Vagina (tissue), 2 donors: ENCODE results near the gene ARX. TPM values are rescaled to one million over a fixed set of nuclear protein-coding genes. Genes with fewer than 3 reads are reported as not detected.

Experiments
- DNase-seq, 2 donors: peaks; one replicate each; pipeline ENCODE4 v3.0.0-alpha.2; 2017; ENCODE audit errors: extremely low spot score in 2 of 2
- H3K27ac ChIP-seq: fragments of 200-600 bp; sonication (generic); one replicate; pipeline ENCODE4 v1.5.1; 2019
- H3K27me3 ChIP-seq: fragments of 200-600 bp; sonication (generic); one replicate; pipeline ENCODE4 v1.5.1; 2019
- H3K36me3 ChIP-seq, 2 donors: fragments of 200-600 bp; sonication (generic); one replicate each; pipeline ENCODE4 v1.5.1; 2017 to 2019
- H3K4me1 ChIP-seq: fragments of 200-600 bp; sonication (generic); one replicate; pipeline ENCODE4 v1.5.1; 2019
- H3K4me3 ChIP-seq, 2 donors: fragments of 200-600 bp; sonication (generic); 1 replicate in 1 of 2; 2 replicates in 1 of 2; pipeline ENCODE4 v1.5.1; 2016 to 2019
- H3K9me3 ChIP-seq: fragments of 200-600 bp; sonication (generic); one replicate; pipeline ENCODE4 v1.5.1; 2019
- CTCF ChIP-seq, 3 experiments: fragments of 450-650 bp in 2 of 3; fragments of 200-600 bp in 1 of 3; sonication (generic) in 1 of 3; IDR thresholded peaks; one replicate each; pipeline ENCODE4 v1.5.1; 2017 to 2019; ENCODE audit warnings: antibody characterized with exemption in 3 of 3, mild to moderate bottlenecking in 2 of 3, moderate library complexity in 2 of 3
- POLR2A ChIP-seq, 2 donors: fragments of 450-650 bp; IDR thresholded peaks; one replicate each; pipeline ENCODE4 v1.6.1; 2017; ENCODE audit warnings: antibody characterized with exemption in 2 of 2, mild to moderate bottlenecking in 2 of 2, moderate library complexity in 2 of 2
- POLR2AphosphoS5 ChIP-seq, 2 donors: sonication (generic); formaldehyde crosslinking; IDR thresholded peaks; one replicate each; pipeline ENCODE4 v1.9.0; 2017; ENCODE audit warnings: antibody characterized with exemption in 2 of 2, mild to moderate bottlenecking in 2 of 2, low read depth in 1 of 2; ENCODE audit not compliant: insufficient read depth in 1 of 2
- intact Hi-C: fragments of 100-400 bp; cut with DNase I; formaldehyde crosslinking; loops from one replicate; pipeline ENCODE4 v1.15.1; 2023
- total RNA-seq: library from RNA; depleted of rRNA; stranded (reverse); fragments of >200 nt; gene quantifications from one replicate; pipeline ENCODE4 v1.2.3, GENCODE V29; 2016

Gene ARX
- total RNA-seq, 1 donor from 2014 or later: not detected

DNA sequence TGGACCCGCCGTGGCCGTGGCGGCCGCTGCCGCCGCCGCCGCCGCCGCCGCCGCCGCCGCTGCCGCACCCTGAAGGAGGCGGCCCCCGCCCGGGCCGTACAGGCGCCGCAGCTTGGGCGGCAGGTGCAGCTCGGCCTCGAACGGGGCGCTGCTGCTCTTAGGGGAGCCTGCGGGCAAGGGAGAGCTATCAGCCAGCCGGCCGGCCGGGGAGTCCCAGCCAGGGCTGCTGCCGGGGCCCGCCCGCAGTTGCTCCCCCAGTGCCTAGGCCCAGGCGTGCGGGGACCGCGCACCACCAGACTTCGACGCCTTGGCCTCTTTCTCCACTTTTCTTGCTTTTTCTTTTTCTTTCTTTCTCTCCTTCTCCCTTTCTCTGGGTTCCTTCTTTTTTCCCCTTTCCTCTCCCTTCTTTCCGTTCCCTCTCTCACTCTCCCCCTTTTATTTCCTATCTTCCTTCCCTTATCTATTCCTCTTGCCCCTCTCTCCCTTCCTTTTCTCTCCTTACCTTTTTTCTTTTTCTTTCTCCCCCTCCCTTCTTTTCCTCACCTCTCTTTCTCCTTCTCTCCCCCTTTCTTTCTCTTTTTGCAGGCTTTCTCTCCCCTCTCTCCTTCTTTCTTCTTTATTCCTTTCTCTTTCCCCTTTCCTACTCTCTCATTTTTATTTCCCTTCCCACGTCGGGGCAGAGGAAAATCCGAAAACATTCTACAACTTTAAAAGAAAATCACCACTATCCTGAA is 2.0 kb downstream of the ARX start:
- no peaks in the 10 kb centered on the region for H3K36me3 ChIP-seq
- no peaks in the 10 kb centered on the region for H3K27me3 ChIP-seq
- no peak overlapping the region for H3K4me3 ChIP-seq
- TF ChIP-seq POLR2AphosphoS5 (IDR thresholded peaks at IDR 0.05; ENCODE audit: insufficient read depth in 1 of 2, low read depth in 1 of 2) (no peak), CTCF (IDR thresholded peaks at IDR 0.05) (no peak), POLR2A (IDR thresholded peaks at IDR 0.05) (no peak)
- no peak for DNase-seq
- peaks cover 5% of the 10 kb centered on the region for H3K4me1 ChIP-seq
- H3K27ac ChIP-seq: no peak overlapping the region
- H3K9me3 ChIP-seq: no peaks in the 10 kb centered on the region
- intact Hi-C loops: no loop called here

DNA sequence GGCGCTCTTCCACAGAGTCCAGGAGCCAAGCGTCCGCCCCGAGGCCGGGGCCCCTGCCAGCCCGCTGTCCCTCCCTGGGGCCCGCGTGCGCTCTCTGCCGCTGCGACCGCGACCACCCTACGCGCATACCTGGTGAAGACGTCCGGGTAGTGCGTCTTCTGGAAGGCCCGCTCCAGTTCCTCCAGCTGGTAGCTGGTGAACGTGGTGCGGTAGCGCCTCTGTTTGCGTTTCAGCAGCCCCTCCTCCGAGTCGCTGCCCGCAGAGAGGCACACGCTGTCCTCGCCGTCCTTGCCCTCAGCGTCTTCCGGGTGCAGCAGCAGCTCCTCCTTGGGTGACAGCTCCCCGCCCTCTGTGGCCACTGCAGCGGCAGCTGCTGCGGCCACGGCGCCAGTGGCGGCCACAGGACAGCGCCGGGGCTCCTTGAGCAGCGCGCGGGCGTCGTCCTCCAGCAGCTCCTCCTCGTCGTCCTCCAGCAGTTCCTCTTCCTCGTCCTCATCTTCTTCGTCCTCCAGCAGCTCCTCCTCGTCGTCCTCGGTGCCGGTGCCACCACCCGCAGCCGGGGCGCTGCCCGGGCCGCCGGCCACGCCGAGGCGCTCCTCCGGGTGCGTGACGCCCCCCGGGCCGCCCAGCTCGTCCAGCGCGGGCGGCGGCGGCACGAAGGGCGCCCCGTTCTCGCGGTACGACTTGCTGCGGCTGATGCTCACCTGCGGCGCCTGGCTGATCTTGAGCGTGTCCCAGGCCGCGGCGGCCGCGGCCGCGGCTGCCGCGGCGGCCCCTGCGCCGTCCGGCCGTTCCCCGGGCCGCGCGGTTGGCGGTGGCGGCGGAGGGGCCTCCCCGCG is 2.8 kb downstream of the ARX start:
- Histone ChIP-seq H3K27ac (no peak overlapping the region), H3K9me3 (no peaks in the 10 kb centered on the region), H3K4me1 (peaks cover 5% of the 10 kb centered on the region), H3K27me3 (no peaks in the 10 kb centered on the region), H3K36me3 (no peaks in the 10 kb centered on the region), H3K4me3 (peak overlapping the region; percentile 19 to 20)
- DNase-seq: no peak
- no peak for TF ChIP-seq CTCF (IDR thresholded peaks at IDR 0.05)
- TF ChIP-seq POLR2AphosphoS5 (IDR thresholded peaks at IDR 0.05; ENCODE audit: insufficient read depth in 1 of 2, low read depth in 1 of 2): no peak
- no peak for TF ChIP-seq POLR2A (IDR thresholded peaks at IDR 0.05)
- intact Hi-C loops: no loop called here

GRCh38 chrX:25012433-25012735 is 3.4 kb downstream of the ARX start:
- no peaks in the 10 kb centered on the region for H3K36me3 ChIP-seq

DNA sequence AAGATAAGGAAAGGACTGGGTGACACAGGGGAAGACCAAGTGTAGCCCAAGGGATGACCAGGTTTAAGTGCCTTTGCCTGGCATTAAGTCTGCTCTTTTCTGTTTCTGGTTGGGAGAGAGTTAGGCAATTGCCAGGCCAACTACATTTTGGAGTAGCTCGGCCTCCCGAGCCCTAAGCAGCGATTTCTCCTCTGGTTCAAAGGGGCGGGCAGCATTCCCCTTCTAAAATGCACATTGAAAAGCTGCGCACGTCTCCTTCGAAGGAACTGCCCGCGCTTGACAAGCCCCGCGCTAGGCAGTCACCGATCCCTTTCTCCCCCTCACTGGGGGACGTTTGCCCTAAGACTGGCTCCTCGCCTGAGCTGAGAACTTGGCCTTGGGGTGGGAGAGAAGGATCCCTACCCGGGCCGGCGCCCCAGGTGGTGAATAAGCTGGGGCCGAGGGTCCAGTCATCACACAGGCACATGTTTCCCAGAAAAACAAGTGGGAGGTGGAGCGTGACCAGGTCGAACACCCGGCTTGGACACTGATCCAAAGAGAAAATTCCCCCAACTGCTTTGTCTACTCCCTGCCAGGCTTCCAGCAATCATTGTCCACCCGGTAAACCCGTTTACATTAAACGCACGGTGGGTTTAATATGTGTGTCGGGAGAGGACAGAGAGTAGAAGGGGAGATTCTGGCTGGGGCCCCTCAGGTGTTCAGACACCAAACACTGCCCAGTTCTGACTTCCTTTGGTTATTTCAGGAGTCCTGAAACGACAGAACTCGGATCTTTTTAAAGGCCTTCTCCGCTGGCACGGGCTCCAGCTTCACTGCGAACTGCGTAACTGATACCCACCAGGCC is 4.0 kb downstream of the ARX start:
- H3K4me1 ChIP-seq: peaks cover 5% of the 10 kb centered on the region
- intact Hi-C loops: no loop called here
- no peak for DNase-seq
- peak overlapping the region in 1 of 2 donors; percentile 20 for H3K4me3 ChIP-seq
- no peaks in the 10 kb centered on the region for H3K9me3 ChIP-seq
- TF ChIP-seq POLR2A (IDR thresholded peaks at IDR 0.05): no peak
- no peak for TF ChIP-seq POLR2AphosphoS5 (IDR thresholded peaks at IDR 0.05; ENCODE audit: insufficient read depth in 1 of 2, low read depth in 1 of 2)
- no peak for TF ChIP-seq CTCF (IDR thresholded peaks at IDR 0.05)
- no peak overlapping the region for H3K27ac ChIP-seq
- no peaks in the 10 kb centered on the region for H3K27me3 ChIP-seq
- no peaks in the 10 kb centered on the region for H3K36me3 ChIP-seq

More at GRCh38 chrX:25012433-25012735, 3.4 kb downstream of the ARX start:
- Histone ChIP-seq H3K4me3 (peak overlapping the region in 1 of 2 donors; percentile 20), H3K4me1 (peaks cover 5% of the 10 kb centered on the region), H3K27ac (no peak overlapping the region), H3K27me3 (no peaks in the 10 kb centered on the region), H3K9me3 (no peaks in the 10 kb centered on the region)
- TF ChIP-seq POLR2AphosphoS5 (IDR thresholded peaks at IDR 0.05; ENCODE audit: insufficient read depth in 1 of 2, low read depth in 1 of 2) (no peak), POLR2A (IDR thresholded peaks at IDR 0.05) (no peak), CTCF (IDR thresholded peaks at IDR 0.05) (no peak)
- intact Hi-C loops: no loop called here
- DNase-seq: no peak
